Peyer's patch (tissue), 4 donors: ENCODE measurements around the gene PRELID2. TPM values are rescaled to one million over a fixed set of nuclear protein-coding genes. Genes with fewer than 3 reads are reported as not detected.

ENCODE experiments used
- DNase-seq, 3 donors: peaks; one replicate each; pipeline ENCODE4 v3.0.0-alpha.2; 2017 to 2019
- H3K27ac ChIP-seq, 4 donors: fragments of 200-600 bp; sonication (generic); one replicate each; pipeline ENCODE4 v1.5.1; 2016 to 2019
- H3K27me3 ChIP-seq, 2 donors: fragments of 200-600 bp; sonication (generic); one replicate each; pipeline ENCODE4 v1.5.1; 2019
- H3K36me3 ChIP-seq, 3 donors: fragments of 200-600 bp; sonication (generic); one replicate each; pipeline ENCODE4 v1.5.1; 2016 to 2019
- H3K4me1 ChIP-seq, 4 donors: fragments of 200-600 bp; sonication (generic); one replicate each; pipeline ENCODE4 v1.5.1; 2016 to 2019
- H3K4me3 ChIP-seq, 4 donors: fragments of 200-600 bp; sonication (generic); 1 replicate in 3 of 4; 2 replicates in 1 of 4; pipeline ENCODE4 v1.5.1; 2016 to 2019; ENCODE audit warnings: mild to moderate bottlenecking in 1 of 4
- H3K9me3 ChIP-seq, 4 donors: fragments of 200-600 bp; sonication (generic); one replicate each; pipeline ENCODE4 v1.5.1; 2016 to 2019; ENCODE audit warnings: mild to moderate bottlenecking in 1 of 4
- CTCF ChIP-seq, 6 experiments: fragments of 450-650 bp in 4 of 6; fragments of 200-600 bp in 2 of 6; sonication (generic) in 1 of 6; IDR thresholded peaks; one replicate each; pipeline ENCODE4 v1.5.1; 2017 to 2019; ENCODE audit warnings: antibody characterized with exemption in 6 of 6, mild to moderate bottlenecking in 3 of 6, moderate library complexity in 1 of 6
- POLR2A ChIP-seq, 2 donors: fragments of 450-650 bp; IDR thresholded peaks; one replicate each; pipeline ENCODE4 v1.5.1; 2017; ENCODE audit warnings: antibody characterized with exemption in 2 of 2, mild to moderate bottlenecking in 2 of 2, moderate library complexity in 2 of 2
- total RNA-seq, 4 donors: library from RNA; depleted of rRNA; stranded (reverse); fragments of >200 nt; gene quantifications; one replicate each; pipeline ENCODE4 v1.1.0, GENCODE V29; 2016

Gene PRELID2
- total RNA-seq, 4 donors from 2014 or later: 81.7 to 194 (median 104) TPM

GRCh38 chr5:145760660-145761059, 74.5 kb downstream of the PRELID2 start:
- DNase-seq: no peak
- Histone ChIP-seq H3K36me3 (peaks cover 0 to 20% (median 0%) of the 10 kb centered on the region in 3 donors), H3K4me3 (no peak overlapping the region), H3K9me3 (no peaks in the 10 kb centered on the region), H3K4me1 (no peaks in the 10 kb centered on the region), H3K27me3 (no peaks in the 10 kb centered on the region), H3K27ac (no peak overlapping the region)
- TF ChIP-seq CTCF (IDR thresholded peaks at IDR 0.05): no peak
- no peak for TF ChIP-seq POLR2A (IDR thresholded peaks at IDR 0.05)

- DNase-seq: no peak
- TF ChIP-seq POLR2A (IDR thresholded peaks at IDR 0.05): no peak
- TF ChIP-seq CTCF (IDR thresholded peaks at IDR 0.05): no peak
- H3K4me3 ChIP-seq: no peak overlapping the region
- peaks cover 0 to 2% (median 0%) of the 10 kb centered on the region in 4 donors for H3K9me3 ChIP-seq
- H3K36me3 ChIP-seq: no peaks in the 10 kb centered on the region
- no peaks in the 10 kb centered on the region for H3K27me3 ChIP-seq
- no peak overlapping the region for H3K27ac ChIP-seq
- no peaks in the 10 kb centered on the region for H3K4me1 ChIP-seq
These were observed 82.2 kb downstream of the PRELID2 start for GRCh38 chr5:145752947-145753346.

- Histone ChIP-seq H3K27me3 (no peaks in the 10 kb centered on the region), H3K36me3 (no peaks in the 10 kb centered on the region), H3K27ac (no peak overlapping the region), H3K4me1 (no peaks in the 10 kb centered on the region), H3K9me3 (peaks cover 0 to 2% (median 0%) of the 10 kb centered on the region in 4 donors), H3K4me3 (no peak overlapping the region)
- TF ChIP-seq CTCF (IDR thresholded peaks at IDR 0.05) (no peak), POLR2A (IDR thresholded peaks at IDR 0.05) (no peak)
- no peak for DNase-seq
These were observed 82.6 kb downstream of the PRELID2 start for GRCh38 chr5:145752534-145752933.

- H3K4me1 ChIP-seq: no peaks in the 10 kb centered on the region
- H3K27me3 ChIP-seq: no peaks in the 10 kb centered on the region
- no peak overlapping the region for H3K27ac ChIP-seq
- no peak for DNase-seq
- H3K36me3 ChIP-seq: no peaks in the 10 kb centered on the region
- no peak for TF ChIP-seq POLR2A (IDR thresholded peaks at IDR 0.05)
- H3K4me3 ChIP-seq: no peak overlapping the region
- H3K9me3 ChIP-seq: peaks cover 0 to 2% (median 0%) of the 10 kb centered on the region in 4 donors
These were observed 84.9 kb downstream of the PRELID2 start for GRCh38 chr5:145750199-145750598.

GRCh38 chr5:145743396-145744061, 91.6 kb downstream of the PRELID2 start:
- no peak for DNase-seq
- H3K27ac ChIP-seq: no peak overlapping the region
- H3K9me3 ChIP-seq: no peaks in the 10 kb centered on the region
- no peak overlapping the region for H3K4me3 ChIP-seq
- TF ChIP-seq CTCF (IDR thresholded peaks at IDR 0.05) (no peak), POLR2A (IDR thresholded peaks at IDR 0.05) (no peak)
- no peaks in the 10 kb centered on the region for H3K4me1 ChIP-seq
- no peaks in the 10 kb centered on the region for H3K27me3 ChIP-seq
- no peaks in the 10 kb centered on the region for H3K36me3 ChIP-seq

- DNase-seq: no peak
- no peaks in the 10 kb centered on the region for H3K27me3 ChIP-seq
- H3K4me3 ChIP-seq: no peak overlapping the region
- H3K27ac ChIP-seq: no peak overlapping the region
- no peaks in the 10 kb centered on the region for H3K9me3 ChIP-seq
- H3K4me1 ChIP-seq: no peaks in the 10 kb centered on the region
- no peaks in the 10 kb centered on the region for H3K36me3 ChIP-seq
- TF ChIP-seq CTCF (IDR thresholded peaks at IDR 0.05): no peak
- TF ChIP-seq POLR2A (IDR thresholded peaks at IDR 0.05): no peak
These were observed 95.3 kb downstream of the PRELID2 start for GRCh38 chr5:145739843-145740242.
